ENCODE measurements around the gene ESR2. TPM values are rescaled to one million over a fixed set of nuclear protein-coding genes. Genes with fewer than 3 reads are reported as not detected.
A peak's percentile ranks its signal among the peaks of the same experiment; 100 is the strongest.

ESR2 gene
- total and polyA plus RNA-seq, 4 experiments from 2014 or later: 0.12 to 0.59 TPM; not detected in 2

DNA sequence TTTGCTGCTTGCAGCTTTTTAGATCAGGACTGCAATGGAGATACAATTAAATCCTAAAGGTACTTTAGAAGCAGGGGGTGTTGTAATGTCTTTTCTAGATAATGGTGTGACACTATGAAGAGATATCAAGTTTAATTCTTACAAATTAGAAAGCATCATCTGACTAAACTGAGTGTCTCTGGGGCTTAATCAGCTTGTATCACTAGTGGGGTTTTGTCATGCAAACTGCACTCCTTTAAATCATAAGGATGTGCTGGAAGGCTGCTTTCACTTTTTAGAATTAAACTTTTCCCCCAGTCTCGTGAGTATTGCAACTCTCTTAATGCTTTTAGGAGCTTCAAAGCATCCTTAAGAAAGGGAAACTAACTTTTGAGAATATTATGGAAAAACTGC, 218.6 kb downstream of the ESR2 start:
- Histone ChIP-seq H3K4me1 (ENCODE audit: insufficient read depth, low read length) (no peaks in the 10 kb centered on the region), H3K36me3 (ENCODE audit: insufficient read depth, low read length) (peaks cover 49% of the 10 kb centered on the region), H3K27me3 (ENCODE audit: insufficient read depth, low read length) (no peaks in the 10 kb centered on the region), H3K9me3 (ENCODE audit: control insufficient read depth in 1 of 2, low read length in 2 of 2) (no peaks in the 10 kb centered on the region), H3K27ac (ENCODE audit: low read depth, low read length) (no peak overlapping the region), H3K4me3 (ENCODE audit: low read length in 2 of 2) (no peak overlapping the region)
- peak overlapping the region in 3 of 7 donors; percentile 41 to 62 (median 53) for H3K27ac Mint-ChIP-seq
- intact Hi-C loops (cut with micrococcal nuclease): no loop called here
- H3K4me1 Mint-ChIP-seq: peaks cover 0 to 2% (median 0%) of the 10 kb centered on the region in 4 donors
- peaks cover 64 to 86% of the 10 kb centered on the region in 2 donors for H3K36me3 Mint-ChIP-seq
- ChIA-PET CTCF (ENCODE audit: partially characterized antibody) (interaction anchor here (0.7 kb wide), 2 partner anchors 96 to 258 kb away, joined by 3 read pairs; no protein-coding TSS in a partner anchor), POLR2A (ENCODE audit: partially characterized antibody) (no interaction called here)
- DNase-seq: no peak
- no peaks in the 10 kb centered on the region for H3K27me3 Mint-ChIP-seq
- no peaks in the 10 kb centered on the region for H3K9me3 Mint-ChIP-seq
- no peak overlapping the region for H3K4me3 Mint-ChIP-seq

- ChIA-PET CTCF (ENCODE audit: partially characterized antibody) (interaction anchor here (0.7 kb wide), 2 partner anchors 96 to 257 kb away, joined by 3 read pairs; no protein-coding TSS in a partner anchor), POLR2A (ENCODE audit: partially characterized antibody) (no interaction called here)
- Histone ChIP-seq H3K4me1 (ENCODE audit: insufficient read depth, low read length) (no peaks in the 10 kb centered on the region), H3K27me3 (ENCODE audit: insufficient read depth, low read length) (no peaks in the 10 kb centered on the region), H3K27ac (ENCODE audit: low read depth, low read length) (no peak overlapping the region), H3K9me3 (ENCODE audit: control insufficient read depth in 1 of 2, low read length in 2 of 2) (no peaks in the 10 kb centered on the region), H3K4me3 (ENCODE audit: low read length in 2 of 2) (no peak overlapping the region), H3K36me3 (ENCODE audit: insufficient read depth, low read length) (peaks cover 43% of the 10 kb centered on the region)
- intact Hi-C loops (cut with micrococcal nuclease): no loop called here
- no peaks in the 10 kb centered on the region for H3K9me3 Mint-ChIP-seq
- H3K27ac Mint-ChIP-seq: peak overlapping the region in 3 of 7 donors; percentile 8 to 73 (median 58)
- no peaks in the 10 kb centered on the region for H3K4me1 Mint-ChIP-seq
- H3K27me3 Mint-ChIP-seq: no peaks in the 10 kb centered on the region
- DNase-seq: no peak
- H3K4me3 Mint-ChIP-seq: no peak overlapping the region
- H3K36me3 Mint-ChIP-seq: peaks cover 63 to 86% of the 10 kb centered on the region in 2 donors
These were observed 219.1 kb downstream of the ESR2 start for GRCh38 chr14:64074961-64075612.

GRCh38 chr14:64069634-64070359, 224.4 kb downstream of the ESR2 start:
- H3K27ac ChIP-seq (ENCODE audit: low read depth, low read length): no peak overlapping the region
- ChIA-PET POLR2A (ENCODE audit: partially characterized antibody) (no interaction called here), CTCF (ENCODE audit: partially characterized antibody) (no interaction called here)
- Mint-ChIP-seq H3K9me3 (no peaks in the 10 kb centered on the region), H3K27ac (peak overlapping the region in 2 of 7 donors; percentile 67), H3K36me3 (peaks cover 55 to 89% of the 10 kb centered on the region in 2 donors), H3K4me3 (no peak overlapping the region), H3K27me3 (no peaks in the 10 kb centered on the region), H3K4me1 (peaks cover 0 to 2% (median 0%) of the 10 kb centered on the region in 4 donors)
- H3K36me3 ChIP-seq (ENCODE audit: insufficient read depth, low read length): peaks cover 44% of the 10 kb centered on the region
- no peak overlapping the region for H3K4me3 ChIP-seq (ENCODE audit: low read length in 2 of 2)
- DNase-seq: no peak
- H3K9me3 ChIP-seq (ENCODE audit: control insufficient read depth in 1 of 2, low read length in 2 of 2): no peaks in the 10 kb centered on the region
- H3K4me1 ChIP-seq (ENCODE audit: insufficient read depth, low read length): no peaks in the 10 kb centered on the region
- intact Hi-C loops (cut with micrococcal nuclease): no loop called here
- H3K27me3 ChIP-seq (ENCODE audit: insufficient read depth, low read length): no peaks in the 10 kb centered on the region

DNA sequence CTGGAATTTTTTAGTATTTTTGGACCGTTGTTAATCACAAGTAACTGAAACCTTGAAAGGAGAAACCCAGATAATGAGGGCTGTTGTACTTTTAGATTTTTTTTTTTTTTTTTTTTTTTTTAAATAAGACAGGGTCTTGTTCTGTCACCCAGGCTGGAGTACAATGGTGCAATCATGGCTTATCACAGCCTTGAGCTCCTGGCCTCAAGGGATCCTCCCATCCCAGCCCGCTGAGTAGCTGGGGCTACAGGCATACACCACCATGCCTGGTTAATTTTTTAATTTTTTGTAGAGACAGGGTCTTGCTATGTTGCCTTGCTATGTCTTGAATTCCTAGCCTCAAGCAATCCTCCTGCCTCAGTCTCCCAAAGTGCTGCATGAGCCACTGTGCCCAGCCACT, 229.7 kb downstream of the ESR2 start:
- POLR2A ChIA-PET (ENCODE audit: partially characterized antibody): no interaction called here
- no peak overlapping the region for H3K27ac Mint-ChIP-seq
- CTCF ChIA-PET (ENCODE audit: partially characterized antibody): interaction anchor here (0.6 kb wide), 1 partner anchor 48 kb away, joined by 3 read pairs; no protein-coding TSS in a partner anchor

GRCh38 chr14:64062381-64063115, 231.6 kb downstream of the ESR2 start:
- CTCF ChIA-PET (ENCODE audit: partially characterized antibody): interaction anchor here (0.6 kb wide), 1 partner anchor 233 kb away, joined by 6 read pairs; no protein-coding TSS in a partner anchor
- intact Hi-C loops (cut with micrococcal nuclease): no loop called here
- H3K9me3 Mint-ChIP-seq: peaks cover 0 to 1% (median 0%) of the 10 kb centered on the region in 8 donors
- H3K36me3 Mint-ChIP-seq: peaks cover 46 to 81% of the 10 kb centered on the region in 2 donors
- POLR2A ChIA-PET (ENCODE audit: partially characterized antibody): no interaction called here
- no peaks in the 10 kb centered on the region for H3K9me3 ChIP-seq (ENCODE audit: control insufficient read depth in 1 of 2, low read length in 2 of 2)
- no peak for DNase-seq
- H3K4me3 ChIP-seq (ENCODE audit: low read length in 2 of 2): no peak overlapping the region
- H3K27me3 Mint-ChIP-seq: no peaks in the 10 kb centered on the region
- H3K36me3 ChIP-seq (ENCODE audit: insufficient read depth, low read length): peaks cover 35% of the 10 kb centered on the region
- H3K27ac Mint-ChIP-seq: no peak overlapping the region
- H3K4me1 Mint-ChIP-seq: peaks cover 4 to 17% (median 8%) of the 10 kb centered on the region in 4 donors
- no peaks in the 10 kb centered on the region for H3K27me3 ChIP-seq (ENCODE audit: insufficient read depth, low read length)
- no peak overlapping the region for H3K4me3 Mint-ChIP-seq
- no peak overlapping the region for H3K27ac ChIP-seq (ENCODE audit: low read depth, low read length)
- H3K4me1 ChIP-seq (ENCODE audit: insufficient read depth, low read length): no peaks in the 10 kb centered on the region

More for the DNA sequence above, 229.7 kb downstream of the ESR2 start:
- Mint-ChIP-seq H3K4me3 (no peak overlapping the region), H3K9me3 (peaks cover 0 to 1% (median 0%) of the 10 kb centered on the region in 8 donors), H3K36me3 (peaks cover 36 to 77% of the 10 kb centered on the region in 2 donors), H3K27me3 (no peaks in the 10 kb centered on the region), H3K4me1 (peaks cover 3 to 9% (median 7%) of the 10 kb centered on the region in 4 donors)
- Histone ChIP-seq H3K36me3 (ENCODE audit: insufficient read depth, low read length) (peaks cover 39% of the 10 kb centered on the region), H3K27ac (ENCODE audit: low read depth, low read length) (no peak overlapping the region), H3K4me3 (ENCODE audit: low read length in 2 of 2) (no peak overlapping the region), H3K4me1 (ENCODE audit: insufficient read depth, low read length) (no peaks in the 10 kb centered on the region), H3K27me3 (ENCODE audit: insufficient read depth, low read length) (no peaks in the 10 kb centered on the region), H3K9me3 (ENCODE audit: control insufficient read depth in 1 of 2, low read length in 2 of 2) (no peaks in the 10 kb centered on the region)
- DNase-seq: no peak
- intact Hi-C loops (cut with micrococcal nuclease): no loop called here

DNA sequence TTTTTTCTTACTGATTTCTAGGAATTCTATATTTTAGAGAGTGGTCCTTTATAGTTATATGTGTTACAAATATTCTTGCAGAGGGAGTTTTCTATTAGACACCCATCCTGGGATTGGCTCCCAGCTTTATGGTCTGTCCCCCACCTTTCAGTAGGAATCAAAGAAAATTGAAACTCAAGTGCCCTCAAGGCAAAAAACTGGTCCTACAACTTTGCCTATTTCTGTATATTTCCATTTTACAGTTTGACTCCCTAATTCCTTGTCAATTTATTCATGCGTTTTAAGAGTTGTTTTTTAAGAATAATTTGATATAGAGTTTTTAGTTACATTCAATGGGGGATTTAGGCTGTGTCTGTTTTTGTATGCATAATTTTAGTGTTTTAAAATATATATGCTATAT, 232.5 kb downstream of the ESR2 start:
- peaks cover 6 to 17% (median 11%) of the 10 kb centered on the region in 4 donors for H3K4me1 Mint-ChIP-seq
- peaks cover 0 to 1% (median 0%) of the 10 kb centered on the region in 8 donors for H3K9me3 Mint-ChIP-seq
- H3K27ac Mint-ChIP-seq: peak overlapping the region in 1 of 7 donors; percentile 74
- intact Hi-C loops (cut with micrococcal nuclease): no loop called here
- H3K4me3 Mint-ChIP-seq: no peak overlapping the region
- ChIA-PET CTCF (ENCODE audit: partially characterized antibody) (no interaction called here), POLR2A (ENCODE audit: partially characterized antibody) (no interaction called here)
- peaks cover 45 to 80% of the 10 kb centered on the region in 2 donors for H3K36me3 Mint-ChIP-seq
- no peaks in the 10 kb centered on the region for H3K4me1 ChIP-seq (ENCODE audit: insufficient read depth, low read length)
- peaks cover 31% of the 10 kb centered on the region for H3K36me3 ChIP-seq (ENCODE audit: insufficient read depth, low read length)
- H3K4me3 ChIP-seq (ENCODE audit: low read length in 2 of 2): no peak overlapping the region
- no peak for DNase-seq
- no peaks in the 10 kb centered on the region for H3K27me3 ChIP-seq (ENCODE audit: insufficient read depth, low read length)
- H3K27me3 Mint-ChIP-seq: no peaks in the 10 kb centered on the region
- H3K27ac ChIP-seq (ENCODE audit: low read depth, low read length): no peak overlapping the region
- H3K9me3 ChIP-seq (ENCODE audit: control insufficient read depth in 1 of 2, low read length in 2 of 2): no peaks in the 10 kb centered on the region

GRCh38 chr14:64061115-64061514, 233.1 kb downstream of the ESR2 start:
- no peak for DNase-seq
- no peaks in the 10 kb centered on the region for H3K9me3 ChIP-seq (ENCODE audit: control insufficient read depth in 1 of 2, low read length in 2 of 2)
- H3K9me3 Mint-ChIP-seq: peaks cover 0 to 1% (median 0%) of the 10 kb centered on the region in 8 donors
- H3K27ac Mint-ChIP-seq: no peak overlapping the region
- no peak overlapping the region for H3K4me3 Mint-ChIP-seq
- no peak overlapping the region for H3K4me3 ChIP-seq (ENCODE audit: low read length in 2 of 2)
- H3K4me1 ChIP-seq (ENCODE audit: insufficient read depth, low read length): no peaks in the 10 kb centered on the region
- no peak overlapping the region for H3K27ac ChIP-seq (ENCODE audit: low read depth, low read length)
- H3K4me1 Mint-ChIP-seq: peaks cover 6 to 17% (median 10%) of the 10 kb centered on the region in 4 donors
- H3K27me3 Mint-ChIP-seq: no peaks in the 10 kb centered on the region
- peaks cover 30% of the 10 kb centered on the region for H3K36me3 ChIP-seq (ENCODE audit: insufficient read depth, low read length)
- ChIA-PET CTCF (ENCODE audit: partially characterized antibody) (no interaction called here), POLR2A (ENCODE audit: partially characterized antibody) (no interaction called here)
- intact Hi-C loops (cut with micrococcal nuclease): no loop called here
- H3K36me3 Mint-ChIP-seq: peaks cover 41 to 76% of the 10 kb centered on the region in 2 donors
- H3K27me3 ChIP-seq (ENCODE audit: insufficient read depth, low read length): no peaks in the 10 kb centered on the region
